GM12865 (cell line): ENCODE measurements around the gene SLC16A7.

Experiments
- DNase-seq: peaks from one replicate; pipeline ENCODE4 v3.0.0; 2010; ENCODE audit warnings: low read depth
- H3K4me3 ChIP-seq: 2 replicates; pipeline ENCODE4 v1.5.1; 2011; ENCODE audit warnings: mild to moderate bottlenecking, low read depth, low read length, control low read depth
- CTCF ChIP-seq: IDR thresholded peaks from 2 replicates; pipeline ENCODE4 v1.5.1; 2011; ENCODE audit warnings: low read length, control low read depth, low read depth, inconsistent platforms; ENCODE audit not compliant: insufficient read depth; ENCODE audit errors: missing control alignments

SLC16A7 gene

DNA sequence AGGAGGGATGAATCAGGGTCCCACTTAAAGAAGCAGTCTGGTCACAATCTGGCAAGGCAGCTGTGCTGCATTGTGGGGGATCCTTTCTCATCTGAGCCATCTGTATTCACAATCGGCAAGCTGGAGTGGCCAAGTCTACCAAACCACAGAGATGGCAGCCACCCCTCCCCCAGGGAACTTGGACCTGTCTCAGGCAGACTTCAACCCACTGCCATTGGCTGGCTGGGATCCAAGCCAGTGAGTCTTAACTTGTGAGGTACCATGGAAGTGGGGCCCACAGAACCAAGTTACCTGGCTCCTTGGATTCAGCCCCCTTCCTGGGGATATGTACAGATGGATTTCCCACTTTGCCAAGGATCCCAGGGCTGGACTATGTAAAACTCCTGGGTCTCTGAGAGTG, 196.8 kb downstream of the SLC16A7 start:
- no peak overlapping the region for H3K4me3 ChIP-seq
- no peak for TF ChIP-seq CTCF
- no peak for DNase-seq

DNA sequence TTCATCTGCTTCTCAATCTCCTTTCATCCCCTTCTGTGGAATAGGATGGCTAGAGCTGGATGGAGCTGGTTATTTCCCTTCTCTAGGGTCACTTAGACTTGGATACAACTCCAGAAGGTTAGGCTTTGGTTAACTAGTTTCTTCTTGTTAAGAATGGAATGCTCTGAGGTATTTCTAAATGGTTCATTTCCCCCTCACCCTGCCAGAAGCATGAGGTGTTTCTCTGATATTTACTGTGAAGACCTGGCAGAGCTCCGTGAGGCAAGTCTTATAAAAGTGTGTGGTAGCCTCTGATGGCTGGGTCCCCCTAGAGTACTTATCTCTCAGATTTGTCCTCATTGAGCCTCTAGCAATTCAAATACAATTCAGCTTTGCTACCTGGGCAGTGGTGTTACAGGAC, 207.9 kb downstream of the SLC16A7 start:
- TF ChIP-seq CTCF = no peak
- no peak for DNase-seq
- H3K4me3 ChIP-seq = peak overlapping the region; percentile 25

GRCh38 chr12:59808317-59808910, 212.6 kb downstream of the SLC16A7 start:
- H3K4me3 ChIP-seq = no peak overlapping the region
- peak; percentile 61 for TF ChIP-seq CTCF
- DNase-seq = peak; percentile 45

DNA sequence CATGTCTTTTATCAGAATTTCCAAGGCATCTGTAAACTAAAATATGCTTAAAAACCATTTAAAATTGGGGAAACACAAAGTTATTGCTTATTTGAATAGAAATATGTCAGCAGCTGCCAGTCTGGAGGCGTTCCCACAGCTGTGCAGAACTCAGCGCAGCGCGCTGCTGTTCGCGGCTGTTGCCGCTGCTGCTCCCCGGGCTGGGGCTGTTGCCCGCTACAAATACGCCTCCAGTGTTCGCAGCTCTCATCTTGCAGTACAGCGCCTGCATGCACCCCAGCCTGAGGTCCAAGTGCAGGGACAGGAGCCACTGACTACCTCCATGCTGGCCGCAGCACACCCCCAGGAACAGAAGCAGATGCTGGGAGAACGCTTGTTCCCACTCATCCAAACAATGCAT, 216.2 kb downstream of the SLC16A7 start:
- no peak for TF ChIP-seq CTCF
- H3K4me3 ChIP-seq = no peak overlapping the region
- DNase-seq = no peak

- no peak for DNase-seq
- no peak for TF ChIP-seq CTCF
Observed at GRCh38 chr12:59812716-59813115, 216.9 kb downstream of the SLC16A7 start.

GRCh38 chr12:59820594-59821011, 224.8 kb downstream of the SLC16A7 start:
- no peak for TF ChIP-seq CTCF
- DNase-seq = no peak
- H3K4me3 ChIP-seq = no peak overlapping the region

More at GRCh38 chr12:59812716-59813115, 216.9 kb downstream of the SLC16A7 start:
- no peak overlapping the region for H3K4me3 ChIP-seq

DNA sequence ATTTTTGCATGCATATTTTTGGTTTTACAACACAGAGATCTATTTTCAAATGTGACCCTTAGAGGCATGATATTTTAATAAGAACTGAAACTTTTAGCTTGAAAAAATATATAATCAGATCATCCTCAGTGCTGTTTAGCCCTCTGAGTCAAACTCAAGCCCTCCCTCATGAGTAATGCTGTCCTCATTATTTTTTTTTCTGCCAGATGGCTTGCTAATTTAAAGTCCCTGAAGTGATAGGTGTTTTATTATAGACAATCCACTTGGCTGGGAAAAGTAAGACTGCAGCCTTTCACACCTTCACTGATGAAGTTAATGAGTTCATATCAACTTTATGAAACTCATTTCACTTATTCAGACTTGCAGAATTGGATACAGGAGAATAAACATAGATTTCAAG, 227.7 kb downstream of the SLC16A7 start:
- DNase-seq = no peak
- no peak for TF ChIP-seq CTCF
- H3K4me3 ChIP-seq = no peak overlapping the region
